ENCODE results near the gene MLEC.
A peak's percentile ranks its signal among the peaks of the same experiment; 100 is the strongest.

The MLEC gene

GRCh38 chr12:120702637-120703036 lies 15.7 kb downstream of the MLEC start:
- DNase-seq (ENCODE audit: low read depth), result no peak
- no peak overlapping the region for H3K4me3 ChIP-seq (ENCODE audit: low read depth, low read length)
- TF ChIP-seq CTCF (IDR thresholded peaks at IDR 0.05; ENCODE audit: low read depth, low read length, missing control alignments), result no peak

GRCh38 chr12:120703311-120703942 lies 16.5 kb downstream of the MLEC start:
- H3K4me3 ChIP-seq (ENCODE audit: low read depth, low read length), result no peak overlapping the region
- TF ChIP-seq CTCF (IDR thresholded peaks at IDR 0.05; ENCODE audit: low read depth, low read length, missing control alignments), result no peak
- no peak for DNase-seq (ENCODE audit: low read depth)

GRCh38 chr12:120705618-120706017 lies 18.7 kb downstream of the MLEC start:
- no peak for TF ChIP-seq CTCF (IDR thresholded peaks at IDR 0.05; ENCODE audit: low read depth, low read length, missing control alignments)
- no peak overlapping the region for H3K4me3 ChIP-seq (ENCODE audit: low read depth, low read length)
- DNase-seq (ENCODE audit: low read depth), result no peak

- DNase-seq (ENCODE audit: low read depth), result no peak
- no peak for TF ChIP-seq CTCF (IDR thresholded peaks at IDR 0.05; ENCODE audit: low read depth, low read length, missing control alignments)
- H3K4me3 ChIP-seq (ENCODE audit: low read depth, low read length), result no peak overlapping the region
Observed at GRCh38 chr12:120706029-120706428, 19.1 kb downstream of the MLEC start.

- no peak for DNase-seq (ENCODE audit: low read depth)
- H3K4me3 ChIP-seq (ENCODE audit: low read depth, low read length), result no peak overlapping the region
- TF ChIP-seq CTCF (IDR thresholded peaks at IDR 0.05; ENCODE audit: low read depth, low read length, missing control alignments), result no peak
Observed at GRCh38 chr12:120708651-120709050, 21.7 kb downstream of the MLEC start.

GRCh38 chr12:120710031-120710804 lies 23.3 kb downstream of the MLEC start, which contains the start of gene UNC119B:
Gene UNC119B (plus strand): TSS chr12:120710458. CDS start chr12:120710475, 17 bp downstream.
- DNase-seq (ENCODE audit: low read depth), result no peak
- peak within 1 kb of the TSS; percentile 80 for H3K4me3 ChIP-seq (ENCODE audit: low read depth, low read length)
- TF ChIP-seq CTCF (IDR thresholded peaks at IDR 0.05; ENCODE audit: low read depth, low read length, missing control alignments), result no peak
